Endothelial cell of umbilical vein (primary cell): ENCODE measurements around the gene KNTC1. TPM values are rescaled to one million over a fixed set of nuclear protein-coding genes. Genes with fewer than 3 reads are reported as not detected.

Experiments used
- BruUV-seq: library from RNA; stranded (reverse); fragments of 400-500 nt; replicated peaks from 2 replicates; lab custom pipeline; 2021; lab: Mats Ljungman, UMichigan
- CTCF ChIA-PET: fragments of 300-600, 350-600 bp; sonication (Branson Sonifier 250); formaldehyde crosslinking; loops from one replicate; lab custom pipeline; 2021; ENCODE audit warnings: antibody characterized with exemption, inconsistent platforms; lab: Charles Lee
- POLR2A ChIA-PET: fragments of 300-600, 350-600 bp; sonication (Branson Sonifier 250); formaldehyde crosslinking; loops from one replicate; lab custom pipeline; 2021; ENCODE audit warnings: antibody characterized with exemption, inconsistent platforms; lab: Charles Lee
- DNase-seq: peaks from one replicate; pipeline ENCODE4 v3.0.0-alpha.2; 2011; ENCODE audit warnings: low read depth, low spot score
- FAIRE-seq: peaks from 2 replicates; lab custom pipeline; 2011; peaks lifted over from hg19 to GRCh38; lab: Jason Lieb, UNC
- H2AFZ ChIP-seq: 2 replicates; pipeline ENCODE4 v1.6.0; 2012; ENCODE audit warnings: low read depth, low read length, control low read depth, inconsistent platforms
- H3K27ac ChIP-seq: 2 replicates; pipeline ENCODE4 v1.5.1; 2011; ENCODE audit warnings: low read depth, mild to moderate bottlenecking, control low read depth, low read length, moderate library complexity; ENCODE audit not compliant: insufficient read depth
- H3K27me3 ChIP-seq, 2 experiments: 2 replicates each; pipeline versions ENCODE4 v1.6.0 to v1.6.1; 2011; ENCODE audit warnings: low read length in 2 of 2, mixed read lengths in 1 of 2; ENCODE audit not compliant: control insufficient read depth in 2 of 2, insufficient read depth in 2 of 2
- H3K36me3 ChIP-seq, 2 experiments: 2 replicates in 1 of 2; 3 replicates in 1 of 2; pipeline ENCODE4 v1.5.1; 2011; ENCODE audit warnings: low read length in 2 of 2, mild to moderate bottlenecking in 1 of 2, moderate library complexity in 1 of 2; ENCODE audit not compliant: control insufficient read depth in 2 of 2, insufficient read depth in 2 of 2; ENCODE audit errors: extremely low read depth in 1 of 2
- H3K4me1 ChIP-seq: 3 replicates; pipeline ENCODE4 v1.5.1; 2011; ENCODE audit warnings: mild to moderate bottlenecking, low read length; ENCODE audit not compliant: control insufficient read depth, insufficient read depth; ENCODE audit errors: extremely low read depth
- H3K4me2 ChIP-seq: 2 replicates; pipeline ENCODE4 v1.6.1; 2011; ENCODE audit warnings: low read length, control low read depth, mixed read lengths; ENCODE audit not compliant: insufficient read depth
- H3K4me3 ChIP-seq, 3 experiments: fragments of 200-600 bp in 1 of 3; sonication (generic), shearing (Covaris generic) in 1 of 3; replicated peaks in 1 of 3; 2 replicates each; pipeline ENCODE4 v1.5.1; 2011 to 2016; ENCODE audit warnings: control low read depth in 3 of 3, low read length in 3 of 3, mild to moderate bottlenecking in 2 of 3, inconsistent platforms in 1 of 3, low read depth in 1 of 3, moderate library complexity in 1 of 3; ENCODE audit not compliant: insufficient read depth in 1 of 3
- H3K79me2 ChIP-seq: 2 replicates; pipeline ENCODE4 v1.6.0; 2012; ENCODE audit warnings: low read length, inconsistent platforms; ENCODE audit not compliant: control insufficient read depth, insufficient read depth
- H3K9ac ChIP-seq: replicated peaks from 2 replicates; pipeline ENCODE3; 2011; ENCODE audit warnings: low read length, control low read depth; ENCODE audit not compliant: insufficient read depth; ENCODE audit errors: extremely low read depth
- H3K9me1 ChIP-seq: replicated peaks from 3 replicates; pipeline ENCODE4 v1.6.0; 2011; ENCODE audit warnings: mild to moderate bottlenecking, low read length; ENCODE audit not compliant: control insufficient read depth, insufficient read depth; ENCODE audit errors: extremely low read depth
- H3K9me3 ChIP-seq: replicated peaks from 2 replicates; pipeline ENCODE4 v1.5.1; 2012; ENCODE audit warnings: low read length, inconsistent platforms; ENCODE audit not compliant: control insufficient read depth, insufficient read depth
- H4K20me1 ChIP-seq: replicated peaks from 2 replicates; pipeline ENCODE3; 2011; ENCODE audit warnings: mild to moderate bottlenecking, low read length; ENCODE audit not compliant: control insufficient read depth, insufficient read depth; ENCODE audit errors: extremely low read depth
- CTCF ChIP-seq, 2 donors: IDR thresholded peaks; 1 replicate in 1 of 2; 2 replicates in 1 of 2; pipeline ENCODE4 v1.5.1; 2011; ENCODE audit warnings: low read length in 2 of 2, mild to moderate bottlenecking in 2 of 2, moderate library complexity in 2 of 2, control low read depth in 1 of 2, inconsistent platforms in 1 of 2, low read depth in 1 of 2; ENCODE audit not compliant: insufficient read depth in 1 of 2; ENCODE audit errors: extremely low read depth in 1 of 2
- EZH2 ChIP-seq: IDR thresholded peaks from 2 replicates; pipeline ENCODE4 v1.6.1; 2012; ENCODE audit warnings: borderline replicate concordance, low read depth, mild to moderate bottlenecking, moderate library complexity, low read length, inconsistent platforms; ENCODE audit not compliant: severe bottlenecking
- FOS ChIP-seq: IDR thresholded peaks from 2 replicates; pipeline ENCODE4 v1.6.1; 2011; ENCODE audit warnings: mild to moderate bottlenecking, low read length, moderate library complexity, borderline replicate concordance; ENCODE audit not compliant: insufficient read depth
- GATA2 ChIP-seq: IDR thresholded peaks from 2 replicates; pipeline ENCODE4 v1.7.0; 2011; ENCODE audit warnings: low read depth, mild to moderate bottlenecking, moderate library complexity, mixed read lengths, low read length; ENCODE audit not compliant: insufficient read length, insufficient read depth
- JUN ChIP-seq: IDR thresholded peaks from 2 replicates; pipeline ENCODE4 v1.6.1; 2011; ENCODE audit warnings: borderline replicate concordance, low read depth; ENCODE audit not compliant: insufficient read length, insufficient read depth
- MYC ChIP-seq: IDR thresholded peaks from one replicate; pipeline ENCODE4 v1.6.1; 2011; ENCODE audit warnings: mild to moderate bottlenecking, low read depth, low read length
- POLR2A ChIP-seq: IDR thresholded peaks from 2 replicates; pipeline ENCODE4 v1.6.1; 2012; ENCODE audit warnings: low read depth, mild to moderate bottlenecking, control low read depth, low read length
- POLR2AphosphoS5 ChIP-seq: IDR thresholded peaks from 2 replicates; pipeline ENCODE4 v1.6.1; 2012; ENCODE audit warnings: low read depth, mild to moderate bottlenecking, control low read depth, low read length, moderate library complexity; ENCODE audit not compliant: insufficient read depth
- dilution Hi-C: fragments of 300-500 bp; cut with MboI; formaldehyde crosslinking; loops from one replicate; pipeline ENCODE4 v1.15.0; 2019; ENCODE audit warnings: low sequenced_read_pairs; ENCODE audit not compliant: extremely low pct_ligation_motif_present
- intact Hi-C: fragments of 100-400 bp; cut with micrococcal nuclease; formaldehyde crosslinking; loops from one replicate; pipeline ENCODE4 v1.10.0; 2022
- polyA plus RNA-seq, 4 experiments: library from polyadenylated mRNA; depleted of rRNA in 3 of 4; stranded (reverse) in 3 of 4; unstranded in 1 of 4; fragments of >200 nt; gene quantifications; 2 replicates each; pipeline versions ENCODE4 v1.2.1 to v1.2.3, GENCODE V29; 2011 to 2012; ENCODE audit warnings: missing spikeins in 1 of 4
- total RNA-seq: library from RNA; stranded (reverse); gene quantifications from 2 replicates; pipeline ENCODE4 v1.2.3, GENCODE V29; 2021
- TF ChIP-seq, protein P1 (sequence below): IDR thresholded peaks from 2 replicates; pipeline ENCODE4 v1.6.1; 2011; ENCODE audit not compliant: insufficient read depth, insufficient read length

The KNTC1 gene
- total and polyA plus RNA-seq, 2 donors (not counting 3 experiments of a cell fraction or from before 2014, with no cell fraction given), result 15.5 to 52.9 TPM

DNA sequence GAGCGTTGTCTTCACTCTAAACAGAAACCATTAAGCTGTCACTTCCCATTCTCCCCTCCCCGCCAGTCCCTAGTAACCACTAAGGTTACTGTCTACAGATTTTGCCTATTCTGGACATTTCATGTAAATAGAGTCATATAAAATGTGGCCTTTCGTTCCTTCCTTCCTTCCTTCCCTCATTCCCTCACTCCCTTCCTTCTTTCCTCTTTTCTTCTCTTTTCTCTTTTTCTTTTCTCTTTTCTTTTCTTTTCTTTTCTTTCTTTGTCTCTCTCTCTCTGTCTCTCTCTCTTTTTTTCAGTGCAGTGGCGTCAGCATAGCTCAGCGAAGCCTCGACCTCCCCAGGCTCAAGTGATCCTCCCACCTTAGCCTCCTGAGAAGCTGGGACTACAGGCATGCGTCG lies 138.3 kb downstream of the KNTC1 start:
- no peaks in the 10 kb centered on the region for H3K4me1 ChIP-seq
- no TSS peak for BruUV-seq
- no peaks in the 10 kb centered on the region for H3K36me3 ChIP-seq
- POLR2A ChIA-PET, result no interaction called here
- no peak overlapping the region for H3K4me3 ChIP-seq
- dilution Hi-C loops, result no loop called here
- TF ChIP-seq CTCF (IDR thresholded peaks at IDR 0.05; ENCODE audit: extremely low read depth in 1 of 2, insufficient read depth in 1 of 2, low read depth in 1 of 2, low read length in 2 of 2), result no peak
- TF ChIP-seq GATA2, result no peak
- no peak for TF ChIP-seq POLR2A
- TF ChIP-seq MYC, result no peak
- TF ChIP-seq POLR2AphosphoS5, result no peak
- TF ChIP-seq EZH2, result no peak
- TF ChIP-seq, protein P1, sequence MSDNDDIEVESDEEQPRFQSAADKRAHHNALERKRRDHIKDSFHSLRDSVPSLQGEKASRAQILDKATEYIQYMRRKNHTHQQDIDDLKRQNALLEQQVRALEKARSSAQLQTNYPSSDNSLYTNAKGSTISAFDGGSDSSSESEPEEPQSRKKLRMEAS, result no peak
- no peak for TF ChIP-seq JUN
- no peak for TF ChIP-seq FOS
- no peak overlapping the region for H3K27ac ChIP-seq
- intact Hi-C loops, result no loop called here
- H3K79me2 ChIP-seq, result no peaks in the 10 kb centered on the region
- CTCF ChIA-PET, result no interaction called here
- H3K9me1 ChIP-seq, result no peaks in the 10 kb centered on the region
- DNase-seq, result no peak
- H3K9ac ChIP-seq, result no peak overlapping the region
- H3K9me3 ChIP-seq, result no peaks in the 10 kb centered on the region
- FAIRE-seq, result no peak
- H4K20me1 ChIP-seq, result no peaks in the 10 kb centered on the region
- H3K4me2 ChIP-seq, result no peak overlapping the region
- H2AFZ ChIP-seq, result no peak overlapping the region
- H3K27me3 ChIP-seq, result no peaks in the 10 kb centered on the region
